OCI-LY1 (cell line): ENCODE results near the gene PCDHGB4.

Experiments used
- CTCF ChIP-seq: fragments of 200-600 bp; sonication (generic), shearing (Covaris generic); IDR thresholded peaks from 2 replicates; pipeline ENCODE4 v1.5.1; 2017; ENCODE audit warnings: mild to moderate bottlenecking, antibody characterized with exemption, low read length, moderate library complexity, mixed read lengths
- EZH2 ChIP-seq: fragments of 200-600 bp; sonication (generic), shearing (Covaris generic); IDR thresholded peaks from 2 replicates; pipeline ENCODE4 v1.8.0; 2017; ENCODE audit warnings: borderline replicate concordance, mixed run types, mild to moderate bottlenecking, antibody characterized with exemption, low read length, moderate library complexity, mixed read lengths

GRCh38 chr5:141430332-141431113 is 43.0 kb downstream of the PCDHGB4 start, which contains the start of gene PCDHGA12:
- no peak for TF ChIP-seq EZH2
- peak; percentile 67 for TF ChIP-seq CTCF
